CD4-positive, alpha-beta T cell treated with Interleukin-4 for 1 hour (primary cell): ENCODE results near the gene CAMK2B.

ENCODE experiments used
- DNase-seq, 2 donors: peaks; one replicate each; pipeline ENCODE4 v3.0.0-alpha.2; 2020 to 2022

CAMK2B gene

DNA sequence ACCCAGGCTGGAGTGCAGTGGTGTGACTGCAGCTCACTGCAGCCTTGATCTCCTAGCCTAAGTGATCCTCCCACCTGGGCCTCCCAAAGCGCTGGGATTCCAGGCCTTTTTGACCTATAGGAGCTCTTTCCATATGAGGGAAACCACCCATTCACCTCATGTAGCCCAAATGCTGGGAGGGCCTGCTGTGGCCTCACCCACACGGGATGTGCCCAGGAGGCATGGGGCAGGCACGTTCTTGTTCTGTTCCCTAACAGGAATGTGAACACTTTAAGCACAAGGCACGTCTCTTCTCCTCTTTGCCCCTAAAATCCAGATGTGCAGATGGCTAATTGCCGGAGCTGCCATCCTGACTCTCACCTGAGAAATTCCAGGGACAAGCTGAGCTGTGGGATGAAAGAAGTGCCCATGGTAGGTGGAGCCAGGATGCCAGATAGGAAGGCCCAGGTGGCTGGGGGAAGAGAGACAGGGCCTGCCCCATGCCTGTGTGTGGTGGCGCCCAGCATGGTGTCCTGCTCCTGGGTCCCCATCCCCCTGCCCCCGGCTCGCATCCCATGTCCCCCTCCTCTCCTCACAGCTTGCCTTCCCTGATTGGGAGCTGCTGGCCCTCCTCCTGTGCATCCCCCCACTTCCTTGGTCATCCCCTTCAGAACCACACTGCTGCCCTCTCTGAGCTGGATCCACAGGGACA lies 17.3 kb downstream of the CAMK2B start:
- no peak for DNase-seq

DNA sequence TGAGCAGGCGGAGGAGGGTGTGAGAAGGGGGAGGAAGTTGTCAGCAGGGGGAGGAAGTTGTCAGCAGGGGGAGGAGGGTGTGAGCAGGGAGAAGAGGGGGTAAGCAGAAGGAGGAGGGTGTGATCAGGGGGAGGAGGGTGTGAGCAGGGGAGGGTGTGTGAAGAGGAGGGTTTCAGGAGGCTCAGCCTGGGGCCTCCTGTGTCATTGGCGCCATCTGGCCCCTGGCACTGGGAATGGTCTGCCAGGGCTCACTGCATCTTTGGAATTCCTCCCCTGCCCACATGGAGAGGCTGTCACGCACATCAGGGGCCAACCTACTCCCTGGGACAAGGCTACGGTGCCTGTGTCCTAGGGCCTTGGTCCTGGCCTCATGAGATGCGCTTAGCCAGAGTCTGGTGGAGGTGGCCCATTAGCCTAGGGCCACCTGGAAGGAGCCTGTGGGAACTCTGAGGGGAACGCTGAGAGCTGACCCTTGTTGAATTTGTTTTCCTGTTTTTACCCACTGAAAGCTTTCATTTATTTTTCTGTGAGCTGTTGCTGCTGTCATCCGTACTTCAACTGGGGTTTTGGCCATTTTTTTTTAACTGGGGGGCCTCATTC lies 18.0 kb downstream of the CAMK2B start:
- no peak for DNase-seq

- no peak for DNase-seq
Observed at GRCh38 chr7:44306606-44307005, 18.8 kb downstream of the CAMK2B start.

GRCh38 chr7:44305564-44306507 lies 19.6 kb downstream of the CAMK2B start:
- DNase-seq: no peak

GRCh38 chr7:44294325-44295069 lies 30.9 kb downstream of the CAMK2B start:
- no peak for DNase-seq

DNA sequence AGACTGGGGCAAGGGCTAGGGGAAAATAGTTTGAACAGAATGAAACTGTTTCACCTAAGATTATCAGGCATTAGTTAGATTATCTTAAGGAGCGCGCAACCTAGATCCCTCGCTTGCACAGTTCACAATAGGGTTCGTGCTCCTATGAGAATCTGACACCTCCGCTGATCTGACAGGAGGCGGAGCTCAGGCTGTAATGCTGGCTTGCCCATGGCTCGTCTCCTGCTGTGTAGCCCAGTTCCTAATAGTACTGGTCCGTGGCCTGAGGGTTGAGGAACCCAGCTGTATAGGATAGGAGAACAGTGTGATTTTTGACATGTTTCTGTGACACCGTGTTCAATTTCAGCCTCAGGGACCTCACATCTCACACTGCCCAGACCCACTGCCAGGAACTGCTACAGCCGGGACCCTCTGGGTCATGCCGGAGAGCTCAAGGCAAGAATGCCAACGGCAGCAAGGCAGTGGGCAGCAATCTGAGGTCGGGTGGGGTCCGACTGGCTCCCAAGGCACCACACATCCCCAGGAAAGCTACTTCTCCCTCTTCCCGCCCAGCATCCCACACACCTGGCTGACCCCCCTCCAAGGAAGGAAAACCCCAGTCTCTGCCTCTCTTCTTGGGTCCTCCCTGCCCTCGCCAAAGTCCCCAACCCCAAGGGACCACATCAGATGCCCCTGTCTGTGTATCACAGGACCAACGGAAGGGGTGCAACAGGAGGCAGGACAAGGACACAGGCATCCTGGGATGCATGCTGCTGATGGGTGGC lies 31.7 kb downstream of the CAMK2B start:
- DNase-seq: no peak

DNA sequence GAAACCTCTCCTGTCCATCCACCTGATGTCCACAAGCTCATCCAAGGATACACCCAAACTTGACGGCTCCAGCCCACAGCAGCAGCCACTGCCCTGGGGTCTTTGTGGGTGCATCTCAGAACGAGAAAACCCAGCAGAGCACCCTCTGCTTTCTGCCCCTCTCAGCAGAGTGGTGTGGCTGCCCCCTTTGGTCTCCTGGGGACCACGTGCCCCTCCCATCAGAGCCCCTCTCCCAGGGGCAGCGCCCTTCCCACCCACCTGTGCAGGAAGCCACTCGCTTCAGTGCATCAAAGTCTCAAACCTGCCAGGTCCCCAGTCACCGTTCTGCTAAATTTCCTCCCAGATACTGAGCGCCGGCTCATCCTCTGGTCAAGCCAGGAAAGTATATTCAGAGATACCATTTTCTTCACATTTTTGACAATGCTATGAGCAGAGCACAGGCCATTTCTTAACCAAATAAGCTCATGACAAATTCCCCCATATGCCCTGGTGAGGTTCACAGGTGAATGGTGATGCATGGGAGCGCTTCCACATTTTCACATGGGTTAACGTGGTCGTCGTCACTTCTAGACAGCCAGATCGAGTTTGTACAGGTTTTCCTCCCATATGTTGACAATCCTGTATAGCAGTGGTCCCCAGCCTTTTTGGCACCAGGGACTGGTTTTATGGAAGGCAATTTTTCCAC lies 32.4 kb downstream of the CAMK2B start:
- DNase-seq: no peak

GRCh38 chr7:44292420-44292817 lies 33.0 kb downstream of the CAMK2B start:
- no peak for DNase-seq

- no peak for DNase-seq
Observed at GRCh38 chr7:44291733-44292419, 33.5 kb downstream of the CAMK2B start.

- DNase-seq: no peak
Observed at GRCh38 chr7:44291066-44291732, 34.2 kb downstream of the CAMK2B start.

DNA sequence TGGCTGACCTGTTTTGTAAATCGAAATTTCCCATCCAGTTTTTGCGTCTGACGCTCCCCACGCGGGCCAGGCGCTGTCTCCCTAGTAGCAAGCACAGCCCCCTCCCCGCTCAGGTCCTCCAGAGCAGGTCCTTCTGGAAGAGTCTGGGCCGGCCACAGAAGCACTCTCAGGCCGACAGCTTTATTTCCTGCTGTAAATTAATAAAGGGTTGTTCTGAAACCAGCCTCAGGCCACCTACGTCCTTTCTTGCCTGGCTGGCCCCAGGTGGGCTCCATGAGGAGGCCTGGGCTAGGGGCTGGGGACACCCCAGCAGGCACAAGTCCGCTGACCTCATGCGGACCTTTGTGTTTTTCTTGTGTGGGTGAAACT lies 35.2 kb downstream of the CAMK2B start:
- no peak for DNase-seq

GRCh38 chr7:44289341-44290251 lies 35.8 kb downstream of the CAMK2B start:
- DNase-seq: peak in 1 of 2 donors; percentile 8

GRCh38 chr7:44288811-44289340 lies 36.5 kb downstream of the CAMK2B start:
- DNase-seq: peak in 1 of 2 donors; percentile 10

GRCh38 chr7:44288381-44288685 lies 37.1 kb downstream of the CAMK2B start:
- peak in 1 of 2 donors; percentile 10 for DNase-seq

GRCh38 chr7:44287488-44288380 lies 37.7 kb downstream of the CAMK2B start:
- peak in 1 of 2 donors; percentile 9 for DNase-seq

- peak in 1 of 2 donors; percentile 5 for DNase-seq
Observed at GRCh38 chr7:44286618-44287487, 38.5 kb downstream of the CAMK2B start.

- peak in 1 of 2 donors; percentile 3 for DNase-seq
Observed at GRCh38 chr7:44286182-44286617, 39.2 kb downstream of the CAMK2B start.
